Trophoblast cell (in vitro differentiated cells and primary cell): ENCODE measurements around the gene RPL31.
"Not testable (repeated sequence)": the region's sequence is repeated elsewhere in the genome, so short reads cannot be mapped to it uniquely, and the experiment has no call there.

Source experiments
- DNase-seq, 2 donors: peaks; one replicate each; pipeline ENCODE4 v3.0.0-alpha.2; 2016
- H2AFZ ChIP-seq: 2 replicates; pipeline ENCODE4 v1.6.1; 2013; ENCODE audit warnings: low read length, moderate library complexity, mild to moderate bottlenecking; ENCODE audit not compliant: insufficient read depth, poor library complexity
- H2AK5ac ChIP-seq: 2 replicates; pipeline ENCODE4 v1.6.1; 2013; ENCODE audit warnings: mild to moderate bottlenecking, low read length
- H2BK120ac ChIP-seq: 2 replicates; pipeline ENCODE4 v1.6.1; 2013; ENCODE audit warnings: low read length, mild to moderate bottlenecking, moderate library complexity; ENCODE audit not compliant: insufficient read depth, poor library complexity
- H2BK12ac ChIP-seq: 2 replicates; pipeline ENCODE4 v1.6.1; 2013; ENCODE audit warnings: mild to moderate bottlenecking, low read length, moderate library complexity
- H2BK5ac ChIP-seq: 2 replicates; pipeline ENCODE4 v1.6.1; 2013; ENCODE audit warnings: low read length, low read depth, moderate library complexity, mild to moderate bottlenecking; ENCODE audit not compliant: poor library complexity
- H3K14ac ChIP-seq: 2 replicates; pipeline ENCODE4 v1.6.1; 2013; ENCODE audit warnings: mild to moderate bottlenecking, low read length
- H3K18ac ChIP-seq: 2 replicates; pipeline ENCODE4 v1.6.1; 2013; ENCODE audit warnings: mild to moderate bottlenecking, low read length
- H3K23ac ChIP-seq: 2 replicates; pipeline ENCODE4 v1.6.1; 2013; ENCODE audit warnings: low read length
- H3K27ac ChIP-seq: 2 replicates; pipeline ENCODE4 v1.5.1; 2013; ENCODE audit warnings: low read depth, mild to moderate bottlenecking, inconsistent platforms, low read length, moderate library complexity
- H3K27me3 ChIP-seq: 2 replicates; pipeline ENCODE4 v1.6.1; 2013; ENCODE audit warnings: inconsistent platforms, mild to moderate bottlenecking, low read length, moderate library complexity; ENCODE audit not compliant: insufficient read depth
- H3K36me3 ChIP-seq, 2 experiments: 1 replicate in 1 of 2; 2 replicates in 1 of 2; pipeline ENCODE4 v1.6.1; 2013; ENCODE audit warnings: low read length in 2 of 2, mild to moderate bottlenecking in 2 of 2, moderate library complexity in 1 of 2; ENCODE audit not compliant: insufficient read depth in 2 of 2, control insufficient read depth in 1 of 2
- H3K4ac ChIP-seq: 2 replicates; pipeline ENCODE4 v1.6.1; 2013; ENCODE audit warnings: low read depth, mild to moderate bottlenecking, low read length, moderate library complexity
- H3K4me1 ChIP-seq, 2 experiments: 1 replicate in 1 of 2; 2 replicates in 1 of 2; pipeline ENCODE4 v1.6.1; 2013; ENCODE audit warnings: low read length in 2 of 2, mild to moderate bottlenecking in 2 of 2, moderate library complexity in 1 of 2; ENCODE audit not compliant: insufficient read depth in 2 of 2, control insufficient read depth in 1 of 2
- H3K4me2 ChIP-seq: 2 replicates; pipeline ENCODE4 v1.6.1; 2013; ENCODE audit warnings: inconsistent platforms, mild to moderate bottlenecking, low read length, moderate library complexity
- H3K4me3 ChIP-seq: 2 replicates; pipeline ENCODE4 v1.5.1; 2013; ENCODE audit warnings: mild to moderate bottlenecking, low read depth, low read length, inconsistent platforms
- H3K79me1 ChIP-seq: one replicate; pipeline ENCODE4 v1.6.1; 2013; ENCODE audit warnings: low read length
- H3K79me2 ChIP-seq: 2 replicates; pipeline ENCODE4 v1.6.1; 2013; ENCODE audit warnings: low read length, mild to moderate bottlenecking; ENCODE audit not compliant: control insufficient read depth, insufficient read depth, poor library complexity
- H3K9ac ChIP-seq: 2 replicates; pipeline ENCODE4 v1.6.1; 2013; ENCODE audit warnings: mild to moderate bottlenecking, low read length
- H3K9me3 ChIP-seq: 2 replicates; pipeline ENCODE4 v1.6.1; 2013; ENCODE audit warnings: low read depth, mild to moderate bottlenecking, control low read depth, inconsistent platforms, low read length; ENCODE audit not compliant: insufficient read depth
- H4K12ac ChIP-seq: 2 replicates; pipeline ENCODE4 v1.6.1; 2013; ENCODE audit warnings: low read depth, mild to moderate bottlenecking, low read length, moderate library complexity
- H4K8ac ChIP-seq: 2 replicates; pipeline ENCODE4 v1.6.1; 2013; ENCODE audit warnings: low read depth, mild to moderate bottlenecking, low read length, moderate library complexity
- H4K91ac ChIP-seq: one replicate; pipeline ENCODE4 v1.6.1; 2013; ENCODE audit warnings: low read depth, mild to moderate bottlenecking, low read length, moderate library complexity
- WGBS: extraction: QIAGEN DNeasy Blood & Tissue Kit; methylation state at CpG from one replicate; pipeline ENCODE4 v1.1.7; 2013; ENCODE audit warnings: missing lambda C conversion rate; ENCODE audit not compliant: insufficient read length, insufficient coverage; ENCODE audit errors: extremely low coverage; 5-methylcytosine and 5-hydroxymethylcytosine counted together

RPL31 gene

GRCh38 chr2:101047774-101048173 is 45.7 kb downstream of the RPL31 start:
- Histone ChIP-seq H2AK5ac (no peak overlapping the region), H3K9ac (no peak overlapping the region)
- WGBS, result no CpG with 5 or more reads among the region's 6 CpGs

GRCh38 chr2:101048756-101049155 is 46.7 kb downstream of the RPL31 start:
- no peak overlapping the region for H3K4me3 ChIP-seq
- no peaks in the 10 kb centered on the region for H3K79me1 ChIP-seq
- no peak overlapping the region for H4K12ac ChIP-seq
- no peak overlapping the region for H3K4me2 ChIP-seq
- H3K27me3 ChIP-seq, result no peaks in the 10 kb centered on the region
- no peak overlapping the region for H3K27ac ChIP-seq
- DNase-seq, result no peak
- H3K36me3 ChIP-seq, result peaks cover 0 to 2% of the 10 kb centered on the region in 2 experiments
- H3K4me1 ChIP-seq, result no peaks in the 10 kb centered on the region
- H2BK12ac ChIP-seq, result no peak overlapping the region
- no peak overlapping the region for H3K18ac ChIP-seq
- no peaks in the 10 kb centered on the region for H3K9me3 ChIP-seq
- no peak overlapping the region for H3K14ac ChIP-seq
- H3K79me2 ChIP-seq, result no peaks in the 10 kb centered on the region
- WGBS, result no CpG with 5 or more reads among the region's 3 CpGs
- H2AFZ ChIP-seq, result no peak overlapping the region
- H2BK120ac ChIP-seq, result no peak overlapping the region
- no peak overlapping the region for H3K23ac ChIP-seq
- no peak overlapping the region for H4K91ac ChIP-seq
- H2AK5ac ChIP-seq, result no peak overlapping the region
- no peak overlapping the region for H2BK5ac ChIP-seq
- no peak overlapping the region for H4K8ac ChIP-seq
- no peak overlapping the region for H3K4ac ChIP-seq
- no peak overlapping the region for H3K9ac ChIP-seq

More at GRCh38 chr2:101047774-101048173, 45.7 kb downstream of the RPL31 start:
- Histone ChIP-seq H3K4me1 (no peaks in the 10 kb centered on the region), H3K18ac (no peak overlapping the region), H3K4ac (no peak overlapping the region), H3K79me1 (no peaks in the 10 kb centered on the region), H3K4me2 (no peak overlapping the region), H4K91ac (no peak overlapping the region), H3K4me3 (no peak overlapping the region), H2BK5ac (no peak overlapping the region), H3K23ac (no peak overlapping the region), H3K27ac (no peak overlapping the region), H3K9me3 (no peaks in the 10 kb centered on the region), H3K79me2 (no peaks in the 10 kb centered on the region), H3K36me3 (peaks cover 0 to 2% of the 10 kb centered on the region in 2 experiments), H2AFZ (peak overlapping the region; percentile 57), H2BK120ac (no peak overlapping the region), H4K8ac (no peak overlapping the region), H4K12ac (no peak overlapping the region), H3K14ac (no peak overlapping the region), H2BK12ac (no peak overlapping the region), H3K27me3 (no peaks in the 10 kb centered on the region)
- DNase-seq, result no peak

- H3K9ac ChIP-seq, H3K23ac ChIP-seq, H4K8ac ChIP-seq, H3K4me1 ChIP-seq, H2BK5ac ChIP-seq, H2AK5ac ChIP-seq, H3K27me3 ChIP-seq, H3K27ac ChIP-seq, H3K36me3 ChIP-seq, H3K9me3 ChIP-seq, H2BK120ac ChIP-seq, H3K4ac ChIP-seq, H3K4me2 ChIP-seq, H3K14ac ChIP-seq, H2BK12ac ChIP-seq, H3K79me2 ChIP-seq, H4K12ac ChIP-seq, DNase-seq, H3K79me1 ChIP-seq, H3K18ac ChIP-seq, H3K4me3 ChIP-seq, H2AFZ ChIP-seq, H4K91ac ChIP-seq: not testable (repeated sequence)
- WGBS, result no CpG with 5 or more reads among the region's 6 CpGs
Observed at GRCh38 chr2:101050886-101051285, 48.8 kb downstream of the RPL31 start.

- H3K79me1 ChIP-seq, result no peaks in the 10 kb centered on the region
- no peaks in the 10 kb centered on the region for H3K9me3 ChIP-seq
- H4K12ac ChIP-seq, result no peak overlapping the region
- H3K18ac ChIP-seq, result no peak overlapping the region
- no peak overlapping the region for H3K23ac ChIP-seq
- H2BK12ac ChIP-seq, result no peak overlapping the region
- H3K4me1 ChIP-seq, result no peaks in the 10 kb centered on the region
- H3K4ac ChIP-seq, result no peak overlapping the region
- H3K9ac ChIP-seq, result no peak overlapping the region
- no peak overlapping the region for H4K8ac ChIP-seq
- no peak overlapping the region for H4K91ac ChIP-seq
- H3K4me3 ChIP-seq, result no peak overlapping the region
- no peak overlapping the region for H3K14ac ChIP-seq
- H3K27me3 ChIP-seq, result no peaks in the 10 kb centered on the region
- peaks cover 2% of the 10 kb centered on the region for H3K79me2 ChIP-seq
- no peak overlapping the region for H3K27ac ChIP-seq
- H2AK5ac ChIP-seq, result no peak overlapping the region
- no peak overlapping the region for H2BK5ac ChIP-seq
- no peak overlapping the region for H3K4me2 ChIP-seq
- peaks cover 0 to 2% of the 10 kb centered on the region in 2 experiments for H3K36me3 ChIP-seq
- no CpG with 5 or more reads among the region's 5 CpGs for WGBS
- no peak for DNase-seq
- no peak overlapping the region for H2AFZ ChIP-seq
- H2BK120ac ChIP-seq, result no peak overlapping the region
Observed at GRCh38 chr2:101052147-101052546, 50.1 kb downstream of the RPL31 start.
